Pancreas (tissue), 10 donors: ENCODE measurements around the gene SMARCD2. TPM values are rescaled to one million over a fixed set of nuclear protein-coding genes. Genes with fewer than 3 reads are reported as not detected.
"Not testable (repeated sequence)": the region's sequence is repeated elsewhere in the genome, so short reads cannot be mapped to it uniquely, and the experiment has no call there.

ENCODE experiments used
- ATAC-seq, 4 donors: fragments of 200-7000 bp; cut with Tn5 transposase; one replicate each; pipeline versions ENCODE4 v1.8.0 to v1.9.1; 2020; ENCODE audit warnings: mild to moderate bottlenecking in 4 of 4, moderate library complexity in 4 of 4
- DNase-seq, 6 donors: peaks; one replicate each; pipeline ENCODE4 v3.0.0-alpha.2; 2020
- FAIRE-seq: peaks from 2 replicates; lab custom pipeline; 2012; peaks lifted over from hg19 to GRCh38; lab: Jason Lieb, UNC
- H3K27ac ChIP-seq, 4 donors: fragments of 200-600 bp; sonication (generic); 1 replicate in 3 of 4; 2 replicates in 1 of 4; pipeline versions ENCODE4 v1.5.0 to v1.8.0; 2020
- H3K27me3 ChIP-seq, 4 donors: fragments of 200-600 bp; one replicate each; pipeline ENCODE4 v1.8.0; 2021
- H3K36me3 ChIP-seq, 3 donors: fragments of 200-600 bp; sonication (generic) in 1 of 3; one replicate each; pipeline versions ENCODE4 v1.5.0 to v1.8.0; 2020 to 2021
- H3K4me1 ChIP-seq, 3 donors: fragments of 200-600 bp; one replicate each; pipeline ENCODE4 v1.8.0; 2021
- H3K4me3 ChIP-seq, 4 donors: fragments of 200-600 bp; sonication (generic) in 2 of 4; one replicate each; pipeline versions ENCODE4 v1.5.0 to v1.8.0; 2020 to 2021
- H3K9me3 ChIP-seq, 4 donors: fragments of 200-600 bp; one replicate each; pipeline ENCODE4 v1.8.0; 2021
- WGBS, 2 donors: extraction: QIAGEN DNeasy Blood & Tissue Kit; methylation state at CpG; one replicate each; pipeline ENCODE4 v1.1.7; 2013; 5-methylcytosine and 5-hydroxymethylcytosine counted together
- intact Hi-C, 3 donors: fragments of 100-400 bp; cut with DNase I; formaldehyde crosslinking; loops; one replicate each; pipeline versions ENCODE4 v1.11.1 to v1.14.2; 2022
- polyA plus RNA-seq, 2 donors: library from polyadenylated mRNA; stranded (reverse); fragments of 200-250 nt; gene quantifications; one replicate each; pipeline ENCODE4 v1.2.3, GENCODE V29; 2013
- total RNA-seq, 6 donors: library from RNA; stranded (reverse); fragmentation: NEBNext Ultra II Directional in 4 of 6; extraction: Animal tissue kit (Norgen Biotek cat#: 25700) in 4 of 6; gene quantifications; one replicate each; pipeline versions ENCODE4 v1.2.1 to v1.2.4, GENCODE V29; 2021 to 2023
- TF ChIP-seq, protein P1 (sequence below), 4 donors: fragments of 200-600 bp; sonication (generic) in 3 of 4; IDR thresholded peaks; one replicate each; pipeline versions ENCODE4 v1.5.0 to v1.8.0; 2021; ENCODE audit warnings: antibody characterized with exemption in 4 of 4
- donor health status: healthy with polysubstance abuse.
- donor health status: DM: no; HTN: no; CAD: no; lungs with moderate emphysema.
- donor health status: DM: no; HTN: no; CAD: no.
- donor health status: control.
- donor health status: control.
- donor health status: Bipolar disorder and iron deficiency.
- donor health status: DM: yes; HTN: yes; CAD: no.
- donor health status: DM: no; HTN: no; CAD: no.
- donor health status: DM: no; HTN: no; CAD: no.
- donor health status: DM: yes; HTN: yes; CAD: no.

SMARCD2 gene
- total and polyA plus RNA-seq, 8 donors: 37.6 to 57.3 (median 47.2) TPM

DNA sequence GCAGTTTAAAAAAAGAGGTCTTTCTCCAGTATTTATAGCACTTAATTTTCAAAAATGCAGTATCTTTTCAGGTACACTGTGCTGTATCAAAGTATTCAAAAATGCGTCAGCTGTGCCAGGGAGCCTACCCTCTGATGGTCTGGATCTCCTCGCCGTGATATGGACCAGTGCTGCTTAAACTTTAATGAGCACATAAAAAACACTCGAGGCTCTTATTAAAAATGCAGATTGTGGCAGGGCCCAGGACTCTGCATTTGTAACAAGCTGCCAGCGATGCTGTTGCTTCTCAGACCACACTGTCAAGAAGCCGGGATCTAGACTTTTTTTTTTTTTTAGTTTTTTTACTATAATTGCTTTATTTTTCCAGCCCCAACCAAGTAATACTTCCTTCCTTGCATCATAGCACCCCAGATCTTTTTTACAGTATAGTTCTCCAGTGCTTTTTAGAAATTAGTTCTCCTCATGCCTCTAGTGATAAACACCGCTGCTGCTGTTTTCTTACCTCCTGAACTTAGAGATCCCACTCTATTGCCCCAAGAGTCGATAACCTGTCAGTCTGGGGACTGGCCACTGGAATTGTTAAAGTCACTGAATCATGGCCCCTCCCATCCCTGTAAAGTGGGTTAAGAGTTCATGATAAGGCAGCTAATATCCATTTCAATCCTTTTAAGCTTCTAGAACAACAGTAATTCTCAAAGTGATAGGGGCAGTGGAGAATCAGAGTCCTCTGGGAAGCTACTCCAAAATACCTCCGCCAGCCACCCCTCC, 1.6 kb upstream of the SMARCD2 start:
- DNase-seq (peak in 1 of 6 donors; percentile 25), ATAC-seq (no peak), FAIRE-seq (no peak)
- H3K27me3 ChIP-seq: no peaks in the 10 kb centered on the region
- WGBS, 2 donors: 85% methylated on average over 9 of the region's 9 CpGs
- no peaks in the 10 kb centered on the region for H3K9me3 ChIP-seq
- H3K36me3 ChIP-seq: no peaks in the 10 kb centered on the region
- H3K27ac ChIP-seq: peak overlapping the region in 2 of 4 donors; percentile 70 to 88
- intact Hi-C loops: no loop called here
- H3K4me3 ChIP-seq: peak overlapping the region in 1 of 4 donors; percentile 94
- TF ChIP-seq, protein P1, sequence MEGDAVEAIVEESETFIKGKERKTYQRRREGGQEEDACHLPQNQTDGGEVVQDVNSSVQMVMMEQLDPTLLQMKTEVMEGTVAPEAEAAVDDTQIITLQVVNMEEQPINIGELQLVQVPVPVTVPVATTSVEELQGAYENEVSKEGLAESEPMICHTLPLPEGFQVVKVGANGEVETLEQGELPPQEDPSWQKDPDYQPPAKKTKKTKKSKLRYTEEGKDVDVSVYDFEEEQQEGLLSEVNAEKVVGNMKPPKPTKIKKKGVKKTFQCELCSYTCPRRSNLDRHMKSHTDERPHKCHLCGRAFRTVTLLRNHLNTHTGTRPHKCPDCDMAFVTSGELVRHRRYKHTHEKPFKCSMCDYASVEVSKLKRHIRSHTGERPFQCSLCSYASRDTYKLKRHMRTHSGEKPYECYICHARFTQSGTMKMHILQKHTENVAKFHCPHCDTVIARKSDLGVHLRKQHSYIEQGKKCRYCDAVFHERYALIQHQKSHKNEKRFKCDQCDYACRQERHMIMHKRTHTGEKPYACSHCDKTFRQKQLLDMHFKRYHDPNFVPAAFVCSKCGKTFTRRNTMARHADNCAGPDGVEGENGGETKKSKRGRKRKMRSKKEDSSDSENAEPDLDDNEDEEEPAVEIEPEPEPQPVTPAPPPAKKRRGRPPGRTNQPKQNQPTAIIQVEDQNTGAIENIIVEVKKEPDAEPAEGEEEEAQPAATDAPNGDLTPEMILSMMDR (IDR thresholded peaks at IDR 0.05): no peak
- peaks cover 21 to 32% (median 25%) of the 10 kb centered on the region in 3 donors for H3K4me1 ChIP-seq

DNA sequence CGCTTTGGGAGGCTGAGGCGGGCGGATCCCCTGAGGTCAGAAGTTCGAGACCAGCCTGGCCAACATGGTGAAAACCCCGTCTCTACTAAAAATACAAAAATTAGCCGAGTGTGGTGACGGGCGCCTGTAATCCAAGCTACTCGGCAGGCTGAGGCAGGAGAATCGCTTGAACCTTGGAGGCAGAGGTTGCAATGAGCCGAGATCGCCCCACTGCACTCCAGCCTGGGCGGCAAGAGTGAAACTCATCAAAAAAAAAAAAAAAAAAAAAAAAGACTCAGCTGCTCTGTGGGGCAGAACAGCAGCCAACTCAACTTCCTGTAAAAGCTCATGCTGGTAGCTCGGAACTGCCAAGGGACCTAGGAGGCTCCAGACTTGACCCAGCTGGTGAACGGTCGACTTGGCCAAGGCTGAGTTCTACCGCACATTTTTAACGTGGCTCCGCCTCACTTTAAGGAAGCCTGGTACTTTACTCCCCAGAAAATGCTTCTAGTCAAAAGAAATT, 953 bp upstream of the SMARCD2 start:
- ATAC-seq, intact Hi-C loops, H3K36me3 ChIP-seq, FAIRE-seq, H3K9me3 ChIP-seq, H3K27me3 ChIP-seq: not testable (repeated sequence)
- peak in 3 of 6 donors; percentile 40 to 53 (median 53) for DNase-seq
- H3K27ac ChIP-seq: peak overlapping the region; percentile 70 to 91 (median 86)
- peaks cover 25 to 36% (median 30%) of the 10 kb centered on the region in 3 donors for H3K4me1 ChIP-seq
- 10% methylated on average over 19 of the region's 19 CpGs for WGBS, 2 donors
- H3K4me3 ChIP-seq: peak overlapping the region; percentile 29 to 94 (median 62)

DNA sequence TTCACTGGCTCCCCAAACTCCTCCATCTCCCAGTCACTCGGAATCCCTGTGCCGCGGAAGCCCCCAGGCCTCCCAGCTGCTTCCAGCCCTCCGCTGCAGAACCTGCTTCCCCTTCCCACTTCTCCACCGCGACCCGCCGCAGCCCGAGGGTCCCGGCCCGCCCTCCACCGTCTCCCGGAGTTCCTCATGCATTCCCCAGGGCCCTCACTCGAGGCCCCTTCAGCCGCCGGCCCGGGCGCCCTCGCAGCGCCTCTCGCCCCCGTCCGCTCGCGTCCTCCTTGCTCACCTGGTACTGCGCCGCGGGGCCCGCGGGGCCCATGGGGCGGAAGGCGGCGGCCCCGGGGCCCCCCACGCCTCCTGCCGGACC, 329 bp downstream of the SMARCD2 start:
- peaks cover 36 to 47% (median 43%) of the 10 kb centered on the region in 3 donors for H3K4me1 ChIP-seq
- DNase-seq (peak in 5 of 6 donors; percentile 49 to 89 (median 73)), ATAC-seq (peak in 3 of 4 donors; percentile 1 to 20 (median 3)), FAIRE-seq (no peak)
- TF ChIP-seq, protein P1 (IDR thresholded peaks at IDR 0.05): no peak
- no peaks in the 10 kb centered on the region for H3K9me3 ChIP-seq
- peak overlapping the region; percentile 80 to 94 (median 86) for H3K4me3 ChIP-seq
- no peaks in the 10 kb centered on the region for H3K27me3 ChIP-seq
- peak overlapping the region; percentile 70 to 91 (median 86) for H3K27ac ChIP-seq
- no peaks in the 10 kb centered on the region for H3K36me3 ChIP-seq
- intact Hi-C loops: no loop called here
- 0 to 1% methylated on average over 26 to 36 of the region's 36 CpGs for WGBS, 2 donors

DNA sequence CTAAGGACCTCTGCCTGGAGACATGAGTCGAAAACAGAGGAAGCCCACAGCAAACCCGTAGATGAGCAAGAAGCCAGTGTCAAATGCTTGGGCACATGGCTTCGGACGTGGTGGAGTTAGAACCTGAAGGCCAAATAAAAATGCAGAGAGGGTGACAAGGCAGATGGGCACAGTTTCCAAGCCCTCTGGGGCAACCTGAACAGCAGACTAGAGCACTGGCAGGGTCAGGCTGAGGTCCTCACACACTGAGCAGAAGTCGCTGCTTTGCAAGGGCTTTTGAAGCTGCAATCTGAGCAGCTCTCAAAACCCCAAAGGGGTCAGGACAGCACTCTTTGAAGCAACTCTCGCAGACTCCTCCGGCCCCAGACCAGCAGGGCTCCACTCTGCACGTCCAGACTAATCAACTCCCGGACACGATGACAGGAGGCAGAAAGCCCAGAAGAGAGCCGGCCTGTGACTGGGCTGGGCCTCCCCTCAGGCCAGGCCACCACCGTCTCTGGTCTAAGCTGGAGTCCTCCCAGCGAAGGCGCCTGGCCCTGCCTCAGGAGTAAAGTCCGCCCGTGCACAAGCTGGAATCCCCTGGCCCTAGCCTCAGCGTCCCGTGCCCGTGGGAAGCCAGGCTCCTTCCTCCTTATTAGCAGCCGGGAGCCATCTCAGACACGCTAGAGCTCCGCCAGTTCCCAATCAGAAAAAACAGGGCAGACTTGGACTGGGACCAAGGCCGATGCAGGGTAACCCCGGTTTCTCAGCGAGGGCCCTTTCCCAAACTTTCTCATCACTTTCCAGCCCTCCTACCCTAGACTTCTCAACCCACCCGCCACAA, 924 bp downstream of the SMARCD2 start:
- FAIRE-seq: no peak
- peaks cover 36 to 47% (median 43%) of the 10 kb centered on the region in 3 donors for H3K4me1 ChIP-seq
- no peaks in the 10 kb centered on the region for H3K9me3 ChIP-seq
- 2 to 3% methylated on average over 26 of the region's 26 CpGs for WGBS, 2 donors
- no peaks in the 10 kb centered on the region for H3K27me3 ChIP-seq
- DNase-seq: peak; percentile 58 to 87 (median 71)
- ATAC-seq: peak in 3 of 4 donors; percentile 5 to 7 (median 6)
- intact Hi-C loops: no loop called here
- TF ChIP-seq, protein P1 (IDR thresholded peaks at IDR 0.05): no peak
- H3K36me3 ChIP-seq: no peaks in the 10 kb centered on the region
- peak overlapping the region; percentile 80 to 94 (median 86) for H3K4me3 ChIP-seq
- H3K27ac ChIP-seq: peak overlapping the region; percentile 70 to 91 (median 86)
